ENCODE results near the gene SPRYD4. TPM values are rescaled to one million over a fixed set of nuclear protein-coding genes. Genes with fewer than 3 reads are reported as not detected.
"Not testable (repeated sequence)": the region's sequence is repeated elsewhere in the genome, so short reads cannot be mapped to it uniquely, and the experiment has no call there.

The SPRYD4 gene
- total RNA-seq, 2 donors from 2014 or later, result 3.9 to 4.2 TPM

DNA sequence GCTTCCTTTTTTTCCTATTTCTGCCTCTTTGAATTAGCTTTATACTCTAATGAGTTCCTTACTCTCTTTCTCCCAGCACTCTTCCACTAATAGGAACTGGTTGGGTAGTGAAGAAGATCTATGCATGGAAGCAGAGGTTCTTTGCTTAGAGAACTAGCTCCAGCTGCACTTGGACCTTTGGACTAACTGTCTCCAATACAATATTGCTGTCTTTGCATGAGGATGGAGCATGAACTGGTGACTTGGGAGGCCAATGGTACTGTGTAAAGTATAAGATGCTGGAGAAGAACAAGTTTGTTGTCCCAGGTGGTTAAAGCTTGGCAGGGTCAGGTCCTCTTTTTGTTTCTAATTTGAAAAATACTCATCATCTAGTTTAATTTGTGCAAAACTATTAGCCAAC, 22.0 kb downstream of the SPRYD4 start:
- Mint-ChIP-seq H3K27ac (no peak overlapping the region), H3K4me3 (no peak overlapping the region), H3K4me1 (peaks cover 11% of the 10 kb centered on the region), H3K9me3 (no peaks in the 10 kb centered on the region), H3K36me3 (ENCODE audit: low read depth) (no peaks in the 10 kb centered on the region), H3K27me3 (peaks cover 17% of the 10 kb centered on the region)
- no peak for ATAC-seq (replicated peaks)

DNA sequence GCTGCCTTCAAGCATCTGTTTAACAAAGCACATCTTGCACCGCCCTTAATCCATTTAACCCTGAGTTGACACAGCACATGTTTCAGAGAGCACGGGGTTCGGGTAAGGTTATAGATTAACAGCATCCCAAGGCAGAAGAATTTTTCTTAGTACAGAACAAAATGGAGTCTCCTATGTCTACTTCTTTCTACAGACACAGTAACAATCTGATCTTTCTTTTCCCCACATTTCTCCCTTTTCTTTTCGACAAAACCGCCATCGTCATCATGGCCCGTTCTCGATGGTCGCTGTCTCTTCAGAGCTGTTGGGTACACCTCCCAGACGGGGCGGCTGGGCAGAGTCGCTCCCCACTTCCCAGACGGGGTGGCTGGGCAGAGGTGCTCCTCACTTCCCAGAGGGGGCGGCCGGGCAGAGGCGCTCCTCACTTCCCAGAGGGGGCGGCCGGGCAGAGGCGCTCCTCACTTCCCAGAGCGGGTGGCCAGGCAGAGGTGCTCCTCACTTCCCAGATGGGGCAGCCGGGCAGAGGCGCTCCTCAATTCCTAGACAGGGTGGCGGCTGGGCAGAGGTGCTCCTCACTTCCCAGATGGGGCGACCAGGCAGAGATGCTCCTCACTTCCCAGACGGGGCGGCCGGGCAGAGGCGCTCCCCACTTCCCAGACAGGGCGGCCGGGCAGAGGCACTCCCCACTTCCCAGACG, 25.2 kb downstream of the SPRYD4 start:
- not testable (repeated sequence) for ATAC-seq (replicated peaks); H3K27ac Mint-ChIP-seq; H3K4me1 Mint-ChIP-seq; H3K4me3 Mint-ChIP-seq; H3K36me3 Mint-ChIP-seq (ENCODE audit: low read depth); H3K9me3 Mint-ChIP-seq
- H3K27me3 Mint-ChIP-seq, result peaks cover 14% of the 10 kb centered on the region

DNA sequence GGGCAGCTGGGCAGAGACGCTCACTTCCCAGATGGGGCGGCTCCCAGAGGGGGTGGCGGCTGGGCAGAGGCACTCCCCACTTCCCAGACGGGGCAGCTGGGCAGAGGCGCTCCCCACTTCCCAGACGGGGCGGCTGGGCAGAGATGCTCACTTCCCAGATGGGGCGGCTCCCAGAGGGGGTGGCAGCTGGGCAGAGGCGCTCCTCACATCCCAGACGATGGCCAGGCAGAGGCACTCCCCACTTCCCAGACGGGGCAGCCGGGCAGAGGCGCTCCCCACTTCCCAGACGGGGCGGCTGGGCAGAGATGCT, 25.7 kb downstream of the SPRYD4 start:
- not testable (repeated sequence) for ATAC-seq (replicated peaks); H3K9me3 Mint-ChIP-seq; H3K4me1 Mint-ChIP-seq; H3K36me3 Mint-ChIP-seq (ENCODE audit: low read depth); H3K27ac Mint-ChIP-seq; H3K4me3 Mint-ChIP-seq
- peaks cover 14% of the 10 kb centered on the region for H3K27me3 Mint-ChIP-seq

DNA sequence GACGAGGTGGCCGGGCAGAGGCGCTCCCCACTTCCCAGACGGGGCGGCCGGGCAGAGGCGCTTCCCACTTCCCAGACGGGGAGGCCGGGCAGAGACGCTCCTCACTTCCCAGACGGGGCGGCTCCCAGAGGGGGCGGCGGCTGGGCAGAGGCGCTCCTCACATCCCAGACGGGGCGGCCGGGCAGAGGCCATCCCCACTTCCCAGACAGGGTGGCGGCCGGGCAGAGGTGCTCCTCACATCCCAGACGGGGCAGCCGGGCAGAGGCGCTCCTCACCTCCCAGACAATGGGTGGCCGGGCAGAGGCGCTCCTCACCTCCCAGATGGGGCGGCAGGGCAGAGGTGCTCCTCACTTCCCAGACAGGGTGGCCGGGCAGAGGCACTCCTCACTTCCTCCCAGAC, 26.1 kb downstream of the SPRYD4 start:
- H3K36me3 Mint-ChIP-seq (ENCODE audit: low read depth); H3K4me3 Mint-ChIP-seq; H3K27ac Mint-ChIP-seq; H3K4me1 Mint-ChIP-seq; ATAC-seq (replicated peaks); H3K9me3 Mint-ChIP-seq: not testable (repeated sequence)
- H3K27me3 Mint-ChIP-seq, result peaks cover 14% of the 10 kb centered on the region

DNA sequence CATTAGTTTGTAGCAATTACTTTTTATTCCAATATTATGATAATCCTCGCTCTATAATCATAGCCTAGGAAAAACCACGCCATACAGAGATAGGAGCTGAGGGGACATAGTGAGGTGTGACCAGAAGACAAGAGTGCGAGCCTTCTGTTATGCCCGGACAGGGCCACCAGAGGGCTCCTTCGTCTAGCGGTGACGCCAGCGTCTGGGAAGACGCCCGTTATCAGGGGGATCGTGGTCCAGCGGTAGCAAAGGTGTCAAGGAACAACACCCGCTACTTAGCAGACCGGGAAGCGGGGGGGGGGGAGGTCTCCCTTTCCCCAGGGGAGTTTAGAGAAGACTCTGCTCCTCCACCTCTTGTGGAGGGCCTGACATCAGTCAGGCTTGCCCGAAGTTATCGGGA, 28.3 kb downstream of the SPRYD4 start:
- not testable (repeated sequence) for ATAC-seq (replicated peaks); H3K9me3 Mint-ChIP-seq; H3K36me3 Mint-ChIP-seq (ENCODE audit: low read depth); H3K27ac Mint-ChIP-seq; H3K4me1 Mint-ChIP-seq; H3K27me3 Mint-ChIP-seq
- peak overlapping the region; percentile 32 for H3K4me3 Mint-ChIP-seq

DNA sequence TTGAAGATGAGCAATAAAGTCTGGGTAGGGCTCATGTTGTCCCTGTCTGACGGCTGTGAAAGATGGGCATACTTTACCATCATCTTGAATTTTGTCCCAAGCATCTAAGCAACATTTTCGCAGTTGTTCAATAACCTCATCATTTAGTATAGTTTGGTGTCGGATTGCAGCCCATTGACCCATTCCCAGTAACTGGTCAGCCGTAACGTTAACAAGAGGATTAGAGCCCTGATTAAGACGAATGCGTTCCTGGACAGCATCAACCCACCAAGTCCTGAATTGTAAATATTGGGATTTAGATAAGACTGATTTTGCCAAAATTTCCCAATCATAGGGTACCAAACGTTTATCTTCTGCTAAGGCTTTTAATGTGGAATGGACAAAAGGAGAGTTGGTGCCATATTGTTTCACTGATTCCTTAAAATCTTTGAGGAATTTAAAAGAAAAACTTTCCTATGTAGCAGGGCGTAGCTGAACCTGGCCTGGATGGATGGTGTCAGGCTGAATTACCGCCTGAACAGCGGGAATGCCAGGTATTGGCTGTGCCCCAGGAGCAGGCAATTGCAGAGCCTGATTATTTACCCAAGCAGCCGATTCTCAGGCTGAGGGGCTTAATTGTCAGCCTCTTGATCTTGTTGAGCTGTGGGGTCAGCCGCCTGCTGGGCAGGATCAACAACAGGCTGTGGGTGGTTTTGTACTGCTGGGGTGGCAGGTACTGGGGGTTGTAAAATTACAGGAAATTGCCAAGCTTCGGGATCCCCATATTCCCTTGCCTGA, 29.9 kb downstream of the SPRYD4 start:
- not testable (repeated sequence) for H3K36me3 Mint-ChIP-seq (ENCODE audit: low read depth); H3K9me3 Mint-ChIP-seq; ATAC-seq (replicated peaks); H3K27ac Mint-ChIP-seq; H3K4me3 Mint-ChIP-seq; H3K27me3 Mint-ChIP-seq; H3K4me1 Mint-ChIP-seq

DNA sequence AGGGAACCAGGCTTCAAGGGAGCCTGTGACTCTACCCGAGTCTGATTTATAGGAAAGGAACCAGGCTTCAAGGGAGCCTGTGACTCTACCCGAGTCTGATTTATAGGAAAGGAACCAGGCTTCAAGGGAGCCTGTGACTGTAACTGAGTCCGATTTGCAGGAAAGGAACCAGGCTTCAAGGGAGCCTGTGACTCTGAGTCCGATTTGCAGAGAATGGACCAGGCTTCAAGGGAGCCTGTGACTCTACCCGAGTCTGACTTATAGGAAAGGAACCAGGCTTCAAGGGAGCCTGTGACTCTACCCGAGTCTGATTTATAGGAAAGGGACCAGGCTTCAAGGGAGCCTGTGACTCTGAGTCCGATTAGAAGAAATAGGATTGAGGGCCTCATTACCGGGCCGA, 31.1 kb downstream of the SPRYD4 start:
- H3K4me1 Mint-ChIP-seq; H3K27me3 Mint-ChIP-seq; H3K4me3 Mint-ChIP-seq; H3K27ac Mint-ChIP-seq; H3K9me3 Mint-ChIP-seq; H3K36me3 Mint-ChIP-seq (ENCODE audit: low read depth); ATAC-seq (replicated peaks): not testable (repeated sequence)

- H3K4me1 Mint-ChIP-seq; H3K27me3 Mint-ChIP-seq; H3K36me3 Mint-ChIP-seq (ENCODE audit: low read depth); ATAC-seq (replicated peaks); H3K27ac Mint-ChIP-seq; H3K4me3 Mint-ChIP-seq; H3K9me3 Mint-ChIP-seq: not testable (repeated sequence)
Measured at GRCh38 chr12:56499879-56500278, 31.5 kb downstream of the SPRYD4 start.

DNA sequence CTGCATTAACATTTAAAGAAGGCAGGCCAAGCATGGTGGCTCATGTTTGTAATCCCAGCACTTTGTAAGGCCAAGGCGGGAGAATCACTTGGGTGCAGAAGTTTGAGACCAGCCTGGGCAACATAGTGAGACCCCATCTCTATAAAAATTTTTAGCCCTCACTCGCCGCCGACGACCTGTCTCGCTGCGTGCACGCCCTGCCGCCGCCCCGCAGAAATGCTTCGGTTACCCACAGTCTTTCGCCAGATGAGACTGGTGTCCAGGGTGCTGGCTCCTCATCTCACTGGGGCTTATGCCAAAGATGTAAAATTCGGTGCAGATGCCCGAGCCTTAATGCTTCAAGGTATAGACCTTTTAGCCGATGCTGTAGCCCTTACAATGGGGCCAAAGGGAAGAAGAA, 42.4 kb downstream of the SPRYD4 start:
- H3K27me3 Mint-ChIP-seq, result peaks cover 7% of the 10 kb centered on the region
- no peaks in the 10 kb centered on the region for H3K9me3 Mint-ChIP-seq
- H3K27ac Mint-ChIP-seq, result no peak overlapping the region
- no peaks in the 10 kb centered on the region for H3K4me1 Mint-ChIP-seq
- no peaks in the 10 kb centered on the region for H3K36me3 Mint-ChIP-seq (ENCODE audit: low read depth)
- no peak for ATAC-seq (replicated peaks)
- H3K4me3 Mint-ChIP-seq, result no peak overlapping the region

GRCh38 chr12:56514014-56514318, 45.6 kb downstream of the SPRYD4 start:
- not testable (repeated sequence) for H3K36me3 Mint-ChIP-seq (ENCODE audit: low read depth); ATAC-seq (replicated peaks); H3K27me3 Mint-ChIP-seq; H3K27ac Mint-ChIP-seq; H3K9me3 Mint-ChIP-seq; H3K4me3 Mint-ChIP-seq; H3K4me1 Mint-ChIP-seq

DNA sequence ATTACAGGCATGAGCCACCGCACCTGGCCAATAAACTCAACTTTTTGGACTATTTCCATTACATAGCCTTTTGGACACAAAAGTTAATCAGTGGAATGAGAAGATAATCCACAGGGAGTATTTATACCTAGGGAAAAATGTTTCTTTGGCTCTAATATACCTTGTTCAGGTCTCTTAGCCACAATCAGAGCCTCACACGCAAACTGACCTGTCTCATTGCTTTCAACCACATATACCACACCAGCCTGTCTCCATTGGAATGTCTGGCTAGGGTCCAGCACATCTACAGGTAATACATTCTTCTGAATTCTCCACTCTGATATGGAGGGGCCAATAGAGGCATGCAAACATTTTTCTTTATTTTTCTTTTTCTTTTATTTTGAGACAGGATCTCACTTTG, 49.5 kb downstream of the SPRYD4 start:
- ATAC-seq (replicated peaks), result no peak
- Mint-ChIP-seq H3K4me3 (no peak overlapping the region), H3K9me3 (no peaks in the 10 kb centered on the region), H3K36me3 (ENCODE audit: low read depth) (no peaks in the 10 kb centered on the region), H3K4me1 (peaks cover 11% of the 10 kb centered on the region), H3K27ac (no peak overlapping the region), H3K27me3 (no peaks in the 10 kb centered on the region)

DNA sequence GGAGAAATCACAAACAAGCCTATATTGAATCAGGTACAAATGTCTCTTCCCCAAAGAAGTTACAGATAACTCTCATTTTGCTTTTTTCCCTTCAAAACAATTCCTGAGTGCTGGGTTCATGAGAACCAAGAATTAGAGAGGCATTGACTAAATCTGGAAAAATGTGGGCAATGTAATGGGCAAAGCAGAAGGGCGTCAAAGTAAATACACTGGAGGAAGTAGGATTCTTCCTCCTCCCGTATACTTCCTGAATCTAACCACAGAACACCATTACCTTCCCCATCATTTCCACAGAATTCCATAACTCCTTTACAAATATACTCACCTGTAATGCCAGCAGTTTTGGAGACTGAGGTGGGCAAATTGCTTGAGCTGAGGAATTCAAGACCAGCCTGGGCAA, 50.2 kb downstream of the SPRYD4 start:
- Mint-ChIP-seq H3K27ac (no peak overlapping the region), H3K27me3 (no peaks in the 10 kb centered on the region), H3K4me3 (no peak overlapping the region), H3K9me3 (no peaks in the 10 kb centered on the region), H3K4me1 (peaks cover 12% of the 10 kb centered on the region), H3K36me3 (ENCODE audit: low read depth) (no peaks in the 10 kb centered on the region)
- no peak for ATAC-seq (replicated peaks)

DNA sequence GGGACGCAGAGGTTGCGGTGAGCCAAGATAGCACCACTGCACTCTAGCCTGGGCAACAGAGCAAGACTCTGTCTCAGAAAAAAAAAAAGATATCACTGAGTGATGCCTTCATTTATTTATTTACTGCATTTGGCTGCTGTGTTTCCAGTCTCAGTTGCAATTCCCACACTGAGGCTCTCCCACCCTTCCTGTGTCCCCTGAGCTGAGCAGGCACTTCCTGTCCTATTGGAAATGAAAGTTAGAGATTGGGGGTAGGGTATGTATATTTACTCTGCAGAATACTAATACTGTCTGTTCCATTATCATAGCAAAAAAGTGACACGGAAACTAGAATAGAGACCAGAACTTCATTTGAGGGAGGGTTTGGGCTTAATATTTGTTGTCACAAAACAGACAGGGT, 51.7 kb downstream of the SPRYD4 start:
- Mint-ChIP-seq H3K36me3 (ENCODE audit: low read depth) (no peaks in the 10 kb centered on the region), H3K4me3 (no peak overlapping the region), H3K9me3 (no peaks in the 10 kb centered on the region), H3K27me3 (no peaks in the 10 kb centered on the region), H3K4me1 (peaks cover 12% of the 10 kb centered on the region), H3K27ac (no peak overlapping the region)
- ATAC-seq (replicated peaks), result no peak

- H3K4me3 Mint-ChIP-seq, result peak overlapping the region; percentile 78
- no peaks in the 10 kb centered on the region for H3K27me3 Mint-ChIP-seq
- H3K27ac Mint-ChIP-seq, result no peak overlapping the region
- no peak for ATAC-seq (replicated peaks)
- H3K36me3 Mint-ChIP-seq (ENCODE audit: low read depth), result no peaks in the 10 kb centered on the region
- peaks cover 12% of the 10 kb centered on the region for H3K4me1 Mint-ChIP-seq
- no peaks in the 10 kb centered on the region for H3K9me3 Mint-ChIP-seq
Measured at GRCh38 chr12:56520506-56520905, 52.1 kb downstream of the SPRYD4 start.

GRCh38 chr12:56521209-56521589, 52.8 kb downstream of the SPRYD4 start:
- Mint-ChIP-seq H3K4me3 (peak overlapping the region; percentile 78), H3K4me1 (peaks cover 12% of the 10 kb centered on the region), H3K9me3 (no peaks in the 10 kb centered on the region), H3K27ac (peak overlapping the region; percentile 90), H3K27me3 (no peaks in the 10 kb centered on the region), H3K36me3 (ENCODE audit: low read depth) (no peaks in the 10 kb centered on the region)
- peak; percentile 16 for ATAC-seq (replicated peaks)

Data from activated T-helper 17 cell treated with anti-CD3 and anti-CD28 coated beads, Interleukin-2, amount 50 U/mL, for 72 hours (primary cell).